Medulla oblongata (tissue), 1 donor: ENCODE results near the gene PLCL2.
"Not testable (repeated sequence)": the region's sequence is repeated elsewhere in the genome, so short reads cannot be mapped to it uniquely, and the experiment has no call there.

ENCODE experiments used
- DNase-seq: peaks from one replicate; pipeline ENCODE4 v3.0.0-alpha.2; 2015; ENCODE audit errors: extremely low spot score

The PLCL2 gene

DNA sequence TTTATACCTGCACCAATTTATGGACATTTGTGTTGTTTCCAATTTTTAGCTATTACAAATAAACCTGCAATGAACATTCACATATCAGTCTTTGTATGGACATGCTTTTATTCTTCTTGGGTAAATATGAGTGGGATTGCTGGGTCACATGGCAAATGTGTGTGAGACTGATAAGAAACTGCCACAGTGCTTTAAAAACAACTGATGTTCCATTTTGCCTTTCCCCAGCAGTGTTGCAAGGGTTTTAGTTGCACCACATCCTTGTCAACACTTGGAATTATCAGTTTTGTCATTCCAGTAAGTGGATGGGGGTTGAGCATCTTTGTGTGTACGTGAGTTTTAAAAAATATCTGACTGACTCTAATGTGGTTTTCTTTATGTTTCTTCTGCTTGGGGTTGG lies 191.2 kb downstream of the PLCL2 start:
- no peak for DNase-seq

DNA sequence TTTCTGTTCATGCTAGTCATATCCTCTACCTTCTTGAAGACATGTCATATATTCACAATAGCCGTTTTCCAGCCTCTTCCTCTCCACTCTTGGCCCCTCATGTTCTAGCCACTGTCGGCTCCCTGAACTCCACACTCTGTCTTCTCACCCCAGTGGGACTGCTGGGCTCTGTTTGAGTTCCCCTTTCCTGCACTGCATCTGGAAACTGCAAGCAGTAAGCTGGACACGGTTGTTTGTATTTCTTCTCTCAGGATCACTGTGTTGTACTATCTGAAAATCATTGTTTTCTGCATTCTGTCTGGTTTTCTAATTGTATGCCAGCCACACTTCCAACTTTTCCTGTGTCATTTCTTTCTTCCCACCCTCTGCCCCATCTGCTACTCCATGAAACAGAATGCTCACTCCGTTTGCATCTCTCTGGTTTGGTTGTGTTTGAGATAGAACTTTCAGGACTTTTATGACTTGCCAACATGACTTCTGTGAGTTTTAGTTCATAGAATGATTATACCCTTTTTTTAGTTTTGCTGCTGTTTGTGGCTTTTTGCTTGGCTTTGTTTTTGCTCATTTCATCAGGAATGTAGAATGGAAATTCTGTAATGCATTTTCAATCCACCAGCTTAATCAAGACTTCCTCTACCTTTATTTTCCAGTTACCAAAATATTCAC lies 192.3 kb downstream of the PLCL2 start:
- DNase-seq, result no peak

DNA sequence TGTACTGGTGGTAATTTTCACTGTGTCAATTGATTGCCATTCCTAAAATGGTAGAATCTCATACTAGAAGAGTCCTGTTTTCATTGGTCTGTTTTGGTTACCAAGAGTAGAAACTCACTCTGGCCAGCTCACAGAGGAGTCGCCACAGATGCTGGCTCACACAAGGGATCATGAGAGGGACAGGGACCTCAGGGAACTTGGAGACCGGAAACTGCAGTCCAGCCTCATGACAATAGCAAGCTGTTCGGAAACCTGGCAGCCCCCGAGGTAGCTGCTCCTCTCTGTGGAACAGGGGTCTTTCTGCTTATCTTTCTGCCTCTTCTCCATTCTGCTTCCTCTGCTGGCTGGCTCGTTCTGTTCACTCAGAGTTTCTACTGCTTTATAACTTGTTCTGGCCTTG lies 192.9 kb downstream of the PLCL2 start:
- no peak for DNase-seq

DNA sequence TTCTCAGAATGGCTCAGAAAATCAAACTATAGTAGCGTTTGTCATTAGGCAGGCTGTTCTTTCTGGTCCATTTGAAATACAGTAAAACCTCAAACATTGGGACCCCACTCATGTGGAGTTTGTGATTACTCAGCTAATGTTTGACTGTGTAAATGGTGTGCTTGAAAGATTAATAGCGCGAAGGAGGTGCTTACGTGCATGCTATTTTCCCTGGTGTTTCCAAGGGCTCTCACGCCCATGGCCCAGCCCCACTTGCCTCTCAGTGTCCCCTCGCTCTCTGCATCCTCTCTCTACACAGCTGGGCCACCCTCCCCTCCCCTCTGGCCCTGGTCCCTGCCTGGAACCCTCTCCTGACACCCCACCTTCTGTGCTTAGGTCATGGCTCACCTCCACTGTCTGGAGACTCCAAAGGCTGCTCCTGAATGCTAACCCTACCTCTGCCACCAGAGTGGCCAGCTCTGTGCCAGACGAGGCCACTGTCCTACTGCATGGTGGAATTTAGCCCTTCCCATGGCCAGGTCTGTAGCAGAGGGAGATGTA lies 194.2 kb downstream of the PLCL2 start:
- DNase-seq, result no peak

DNA sequence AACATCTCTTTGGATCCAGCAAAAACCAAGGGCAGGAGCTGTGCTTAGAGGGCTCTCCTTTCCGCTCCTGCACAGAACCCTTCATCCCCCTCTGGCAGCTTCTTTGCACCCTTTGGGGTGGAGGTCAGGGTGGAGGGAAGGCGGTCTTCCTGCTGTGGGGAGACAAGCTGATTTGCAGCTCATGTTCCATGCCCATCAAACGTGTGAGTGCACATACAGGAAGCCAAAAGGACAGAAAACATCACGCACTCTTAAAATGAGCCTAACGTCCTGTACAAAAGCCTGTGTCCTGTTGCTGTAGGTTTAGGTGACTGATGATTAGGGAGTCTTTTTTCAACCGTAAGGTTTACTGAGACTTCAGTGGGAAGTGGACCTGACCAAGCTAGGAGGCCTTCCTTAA lies 195.2 kb downstream of the PLCL2 start:
- no peak for DNase-seq

DNA sequence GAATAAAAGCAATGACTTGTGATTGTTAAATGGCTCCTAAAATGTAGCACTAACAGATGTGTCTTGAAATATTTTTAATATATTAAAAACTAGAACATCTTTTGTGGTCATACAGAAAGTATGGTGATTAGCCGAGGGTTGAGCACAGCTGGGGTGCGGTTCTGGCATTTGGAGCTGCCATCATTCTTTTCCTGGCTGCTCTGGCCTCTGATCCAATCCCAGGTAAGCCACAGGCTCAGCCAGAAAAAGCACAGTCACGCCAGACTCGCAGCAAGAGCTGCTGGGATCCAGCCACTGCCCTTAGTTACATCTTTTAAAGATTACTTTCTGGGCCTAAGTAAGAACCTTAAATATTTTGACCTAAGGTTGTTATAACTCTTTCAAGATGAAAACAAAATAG lies 196.8 kb downstream of the PLCL2 start:
- DNase-seq, result no peak

DNA sequence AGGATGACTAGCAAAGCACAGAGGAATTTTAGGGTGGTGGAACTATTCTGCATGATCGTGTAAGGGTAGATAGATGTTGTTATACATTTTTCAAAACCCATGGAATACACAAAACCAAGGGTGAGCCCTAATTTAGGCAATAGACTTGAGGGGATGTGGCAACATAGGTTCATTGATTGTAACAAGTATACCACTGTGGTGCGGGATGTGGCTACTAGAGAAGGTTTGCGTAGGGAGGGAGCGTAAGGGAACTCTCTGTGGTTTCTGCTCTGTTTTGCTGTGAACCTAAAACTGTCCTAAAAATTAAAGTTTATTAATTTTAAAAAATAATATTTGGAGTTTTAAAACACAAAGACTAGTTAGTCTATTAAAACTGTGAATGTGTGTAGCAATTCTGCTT lies 202.8 kb downstream of the PLCL2 start:
- no peak for DNase-seq

DNA sequence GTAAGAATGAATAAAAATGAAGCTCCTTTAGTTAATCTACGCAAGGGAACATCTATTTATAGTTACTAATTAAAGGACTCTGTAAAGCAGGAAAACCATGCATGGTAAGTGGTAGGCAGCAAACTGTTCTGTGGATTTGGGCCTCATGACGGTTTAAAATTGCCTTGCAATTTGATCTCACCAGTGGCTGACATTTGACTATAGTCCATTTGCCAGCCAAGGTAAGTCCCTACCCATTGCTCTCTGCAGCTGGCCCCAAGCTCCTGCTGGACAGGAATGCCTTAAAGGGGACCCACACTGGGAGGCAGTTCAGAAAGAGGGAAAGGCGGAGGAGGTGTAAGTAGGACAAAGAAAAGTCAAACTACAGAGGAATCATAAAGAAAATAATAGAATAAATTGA lies 203.3 kb downstream of the PLCL2 start:
- no peak for DNase-seq

DNA sequence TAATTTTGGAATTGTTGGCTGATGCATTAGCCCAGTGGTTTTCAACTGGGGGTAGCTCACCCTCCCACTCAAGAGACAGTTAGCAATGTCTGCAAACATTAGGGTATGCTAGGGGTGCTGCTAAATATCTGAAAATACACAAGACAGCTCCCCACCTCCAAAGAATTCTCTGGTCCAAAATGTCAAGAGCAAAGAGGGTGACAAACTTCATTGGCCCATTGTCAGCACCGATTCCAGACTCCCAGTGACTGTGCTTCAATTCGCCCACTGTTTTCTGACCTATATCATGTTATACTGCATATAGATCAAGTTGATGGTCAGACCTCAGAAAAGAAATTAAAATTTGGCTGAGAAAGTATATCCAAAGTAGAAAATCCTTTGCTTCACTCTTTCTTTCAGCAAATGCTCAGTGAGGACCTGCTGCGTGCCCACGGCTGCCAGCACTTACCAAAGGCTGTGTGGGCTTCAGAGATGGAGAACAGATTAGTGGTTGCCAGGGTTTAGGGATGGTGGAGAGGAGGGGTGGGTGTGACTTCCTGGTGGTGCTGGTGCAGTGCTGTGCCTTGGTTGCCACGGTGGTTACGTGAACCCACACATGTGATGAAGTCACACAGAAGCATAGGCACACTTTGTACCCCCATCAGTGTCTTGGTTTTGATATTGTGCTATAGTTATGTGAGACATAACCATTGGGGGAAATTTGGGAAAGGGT lies 204.0 kb downstream of the PLCL2 start:
- no peak for DNase-seq

DNA sequence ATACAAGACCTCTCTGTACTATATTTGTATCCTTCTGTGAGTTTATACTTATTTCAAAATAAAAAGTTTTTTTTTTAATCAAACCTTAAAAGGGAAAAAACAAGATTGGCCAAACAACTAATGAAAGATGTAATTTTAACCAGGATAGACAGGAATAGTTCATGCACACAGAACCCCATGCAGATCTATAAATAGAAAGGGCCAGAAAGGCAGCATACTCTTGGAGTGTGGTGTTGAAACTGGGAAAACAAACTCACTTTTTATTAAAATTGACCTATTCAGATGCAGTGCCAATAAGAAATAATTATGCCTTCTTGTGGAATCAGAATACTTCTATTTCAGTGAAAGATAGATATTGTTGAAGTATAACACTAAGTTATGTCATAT lies 204.6 kb downstream of the PLCL2 start:
- DNase-seq, result no peak

DNA sequence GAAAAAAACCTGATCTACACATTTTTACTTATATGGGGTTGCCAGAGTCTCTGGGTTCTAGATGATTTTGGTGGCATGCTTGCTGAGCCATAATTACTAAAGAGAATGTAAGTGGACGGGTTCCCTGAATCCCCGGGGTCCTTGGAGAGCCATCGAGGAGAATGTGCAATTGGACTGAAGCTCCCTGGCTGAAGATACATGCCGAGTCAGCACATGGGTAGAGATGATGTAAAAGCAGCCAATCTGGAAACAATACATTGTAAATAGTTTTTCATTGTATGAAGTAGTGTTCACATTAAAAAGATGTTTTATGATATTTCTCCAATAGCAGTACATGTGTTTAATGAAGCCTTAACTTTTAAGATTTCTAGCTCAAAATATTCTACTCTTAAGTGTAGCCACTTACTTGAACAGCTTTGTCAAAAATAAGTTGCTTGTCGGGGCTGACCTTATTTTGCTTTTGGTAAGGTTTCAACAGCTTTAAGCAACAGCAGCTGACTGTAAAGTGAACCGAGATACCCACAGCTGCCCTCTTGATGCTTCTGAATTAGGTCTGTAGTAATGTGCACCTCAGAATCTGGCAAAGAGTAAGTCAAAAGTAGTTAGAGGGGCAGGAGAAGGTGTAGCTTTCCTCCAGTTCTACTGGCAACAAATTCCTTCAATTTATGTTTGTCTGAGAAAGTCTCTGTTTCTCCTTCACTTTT lies 205.7 kb downstream of the PLCL2 start:
- DNase-seq, result no peak

DNA sequence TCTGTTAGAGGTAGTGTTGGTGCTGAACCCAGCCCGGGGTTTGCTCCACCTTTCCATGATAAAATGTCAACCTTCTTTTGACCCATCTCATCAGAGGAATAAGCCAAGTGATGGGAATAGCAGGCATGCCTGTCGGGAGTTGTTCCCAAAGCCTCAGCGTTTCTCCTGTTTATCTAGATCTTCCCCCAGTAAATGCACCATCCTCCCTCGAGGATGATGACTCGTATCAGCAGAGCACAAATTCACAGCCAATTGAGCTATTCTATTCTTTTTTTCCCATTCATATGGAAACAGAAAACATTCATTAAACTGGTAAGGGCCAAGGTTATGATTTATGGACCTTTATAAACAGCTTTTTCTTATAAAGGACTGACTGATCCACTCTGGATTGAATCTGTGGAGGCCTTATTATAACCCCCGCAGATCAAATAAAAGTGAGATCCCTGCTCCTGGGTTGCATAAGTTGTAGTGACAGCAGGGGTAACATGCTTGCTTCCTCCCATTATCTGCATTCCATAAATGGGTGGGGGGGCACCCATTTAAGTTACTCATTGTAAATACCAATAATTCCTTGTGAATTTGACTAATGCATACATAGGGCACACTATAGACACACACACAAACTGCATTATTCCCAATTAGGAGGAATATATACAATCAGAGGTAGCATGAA lies 207.3 kb downstream of the PLCL2 start:
- DNase-seq, result no peak

DNA sequence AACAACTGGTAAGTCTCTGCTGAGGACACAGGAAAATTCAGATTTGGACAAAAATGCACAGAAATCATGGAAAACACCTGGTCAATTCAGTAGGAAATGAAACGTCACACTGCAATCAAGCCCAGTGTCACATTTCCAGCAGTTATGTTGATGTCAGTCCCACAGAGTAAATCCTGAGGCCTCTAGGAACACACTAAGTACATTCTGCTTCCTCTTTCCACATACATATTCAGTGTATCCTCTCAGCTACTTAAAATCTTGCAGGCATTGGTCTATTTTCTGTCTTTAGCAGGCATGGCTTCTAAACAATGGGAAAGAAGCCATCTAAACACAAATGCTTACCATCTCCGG lies 207.8 kb downstream of the PLCL2 start:
- no peak for DNase-seq

DNA sequence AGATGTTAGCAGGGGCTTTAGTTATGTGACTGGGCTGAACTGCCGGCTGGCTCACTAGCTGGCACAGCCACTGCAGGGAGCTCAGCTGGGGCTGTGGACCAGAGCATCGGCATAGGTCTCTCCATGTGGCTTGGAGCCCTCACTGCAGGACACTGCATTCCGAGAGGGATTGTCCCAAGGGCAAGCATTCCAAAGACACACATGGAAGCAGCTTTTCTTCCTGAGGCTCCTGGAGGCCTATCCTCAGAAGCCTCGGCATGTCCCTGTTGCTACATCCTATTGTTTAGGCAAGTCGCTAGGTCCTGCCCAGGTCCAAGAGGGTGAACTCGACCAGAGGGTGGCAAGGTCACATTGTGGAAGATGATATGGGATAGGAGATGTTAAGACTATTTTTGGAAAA lies 209.8 kb downstream of the PLCL2 start:
- DNase-seq, result no peak

DNA sequence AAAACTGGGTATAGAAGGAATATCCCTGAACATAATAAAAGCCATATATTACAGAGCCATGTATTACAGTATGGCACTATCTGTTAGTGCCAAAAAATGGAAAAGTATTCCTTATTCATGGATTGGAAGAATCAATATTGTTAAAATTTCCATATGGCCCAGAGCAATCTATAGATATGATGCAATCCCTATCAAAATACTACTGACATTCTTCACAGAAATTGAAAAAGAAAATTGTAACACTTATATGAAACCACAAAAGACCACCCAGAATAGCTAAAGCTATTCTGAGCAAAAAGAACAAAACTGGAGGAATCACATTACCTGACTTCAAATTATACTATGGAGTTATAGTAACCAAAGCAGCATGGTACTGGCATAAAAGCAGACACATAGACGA lies 218.8 kb downstream of the PLCL2 start:
- DNase-seq, result no peak

DNA sequence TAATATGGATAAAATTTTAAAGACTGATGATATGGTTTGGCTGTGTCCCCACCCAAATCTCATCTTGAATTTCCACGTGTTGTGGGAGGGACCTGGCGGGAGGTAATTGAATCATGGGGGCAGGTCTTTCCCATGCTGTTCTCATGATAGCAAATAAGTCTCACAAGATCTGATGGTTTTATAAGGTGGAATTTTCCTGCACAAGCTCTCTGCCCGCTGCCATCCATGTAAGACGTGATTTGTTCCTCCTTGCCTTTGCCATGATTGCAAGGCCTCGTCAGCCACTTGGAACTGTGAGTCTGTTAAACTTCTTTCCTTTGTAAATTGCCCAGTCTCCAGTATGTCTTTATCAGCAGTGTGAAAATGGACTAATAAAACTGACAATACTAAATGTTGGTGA lies 222.0 kb downstream of the PLCL2 start:
- not testable (repeated sequence) for DNase-seq

DNA sequence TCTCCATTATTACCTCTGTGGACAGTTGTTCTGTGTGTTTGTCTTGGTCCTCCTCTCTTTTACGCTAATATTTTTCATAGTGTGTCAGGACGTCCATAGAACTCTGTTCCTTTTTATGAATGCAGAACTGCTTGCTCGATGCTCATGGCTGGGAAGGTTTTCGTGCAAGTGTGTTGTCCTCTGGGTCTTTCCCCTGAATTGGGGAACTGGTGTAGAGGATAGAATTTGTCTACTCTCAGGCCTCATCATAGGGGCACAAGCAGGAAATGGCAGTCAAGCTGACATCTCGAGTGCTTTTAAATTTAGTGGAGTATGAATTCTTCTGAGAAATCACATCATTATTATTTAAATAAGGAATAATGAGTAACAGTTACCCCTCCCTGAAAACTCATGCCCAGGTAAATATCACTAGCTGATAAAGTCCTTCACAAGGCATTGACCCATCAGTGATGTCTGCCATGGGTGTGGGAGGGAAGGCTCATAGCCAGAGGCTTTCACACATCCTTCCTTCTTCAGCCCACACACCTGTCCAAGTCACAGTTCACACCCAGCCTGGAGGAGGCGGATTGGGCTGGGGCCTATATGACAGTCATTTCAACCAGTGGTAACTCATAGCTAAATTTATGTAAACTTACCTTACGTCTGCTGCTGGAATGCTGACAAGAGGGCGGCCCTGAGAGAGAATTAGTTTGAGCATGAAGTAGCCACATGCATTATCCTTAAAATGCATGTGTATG lies 226.1 kb downstream of the PLCL2 start:
- DNase-seq, result no peak

DNA sequence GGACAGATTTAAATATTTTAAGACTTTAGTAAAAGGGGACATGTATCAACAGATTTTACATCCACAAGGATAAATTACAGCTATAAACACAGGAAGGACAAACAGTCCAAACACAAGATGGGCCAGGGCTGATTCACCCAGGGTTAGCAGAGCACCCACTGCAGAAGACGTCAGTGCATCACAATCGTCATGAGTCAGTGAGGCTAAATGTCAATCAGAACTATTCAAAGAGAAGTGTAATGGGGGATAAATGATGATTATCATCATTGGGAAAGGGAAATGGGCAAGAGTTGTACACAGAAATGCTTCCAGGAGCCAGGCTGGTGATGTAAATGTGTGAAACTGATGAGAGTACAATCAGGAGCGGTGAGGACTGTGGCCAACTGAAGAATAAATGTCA lies 226.8 kb downstream of the PLCL2 start:
- no peak for DNase-seq

DNA sequence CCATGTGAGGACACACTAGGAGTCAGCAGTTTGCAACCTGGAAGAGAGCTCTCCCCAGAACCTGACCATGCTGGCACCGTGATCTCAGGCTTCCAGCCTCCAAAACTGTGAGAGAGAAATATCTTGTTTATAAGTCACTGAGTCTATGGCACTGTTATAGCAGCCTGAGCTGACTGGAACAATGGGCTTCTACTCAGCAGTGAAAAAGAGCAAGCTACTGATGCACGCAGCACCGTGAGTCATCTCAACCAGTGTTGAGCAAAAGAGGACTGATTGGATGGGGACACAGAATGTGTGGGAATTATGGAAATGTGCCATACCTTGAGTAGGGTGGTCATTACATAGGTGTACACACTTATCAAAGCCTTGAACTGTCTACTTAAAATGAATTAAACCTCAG lies 230.4 kb downstream of the PLCL2 start:
- no peak for DNase-seq

DNA sequence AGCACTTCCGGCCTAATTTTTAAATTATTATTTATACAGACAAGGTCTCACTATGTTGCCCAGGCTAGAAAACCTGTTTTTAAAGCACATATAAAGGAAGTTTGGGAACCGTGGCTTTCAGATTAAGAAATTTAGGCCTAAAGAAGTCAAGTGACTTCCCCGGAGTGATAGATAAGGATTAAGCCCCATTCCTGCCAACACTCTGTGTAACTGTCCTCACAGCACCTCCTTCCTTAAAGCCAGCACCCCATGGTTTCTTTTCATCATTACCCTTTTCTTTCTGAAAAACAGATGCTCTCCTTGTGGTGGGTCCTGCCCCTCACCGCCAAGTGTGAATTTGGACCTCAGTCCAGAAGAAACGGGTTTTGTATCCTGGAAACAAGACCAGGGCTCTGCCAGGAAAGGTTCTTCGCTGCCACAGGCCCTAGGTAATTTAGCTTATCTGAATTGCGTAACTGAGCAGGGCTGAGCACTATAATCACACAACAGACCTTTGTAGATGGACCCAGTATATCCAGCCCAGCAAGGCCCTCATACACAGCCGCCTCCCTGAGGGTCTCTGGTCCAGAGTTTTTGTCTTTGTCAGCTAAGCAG lies 231.3 kb downstream of the PLCL2 start:
- DNase-seq, result no peak

DNA sequence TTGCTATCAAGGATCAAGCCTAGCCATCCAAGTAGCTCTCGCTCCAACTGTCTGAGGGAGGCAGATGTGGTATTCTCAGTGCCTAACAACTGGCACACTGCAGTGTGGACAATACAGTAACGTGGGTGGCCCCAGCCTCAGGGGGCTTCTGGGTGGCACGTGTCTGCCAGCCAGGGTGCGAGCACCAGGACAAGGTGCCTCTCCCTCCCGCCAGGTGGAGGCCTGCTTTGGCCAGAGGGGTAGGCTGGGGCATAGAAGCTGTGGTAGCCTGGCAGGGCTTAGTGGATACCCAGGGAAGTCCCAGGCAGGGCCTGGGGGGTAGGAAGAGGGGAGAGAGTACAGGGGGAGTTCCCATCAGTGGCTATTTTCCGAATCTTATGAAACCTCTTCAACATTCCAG lies 234.0 kb downstream of the PLCL2 start:
- DNase-seq, result no peak
